ENCODE data around the gene CNTN1. TPM values are rescaled to one million over a fixed set of nuclear protein-coding genes. Genes with fewer than 3 reads are reported as not detected.

CNTN1 gene
- total RNA-seq, 4 donors from 2014 or later, result 0.15 to 0.29 (median 0.22) TPM

DNA sequence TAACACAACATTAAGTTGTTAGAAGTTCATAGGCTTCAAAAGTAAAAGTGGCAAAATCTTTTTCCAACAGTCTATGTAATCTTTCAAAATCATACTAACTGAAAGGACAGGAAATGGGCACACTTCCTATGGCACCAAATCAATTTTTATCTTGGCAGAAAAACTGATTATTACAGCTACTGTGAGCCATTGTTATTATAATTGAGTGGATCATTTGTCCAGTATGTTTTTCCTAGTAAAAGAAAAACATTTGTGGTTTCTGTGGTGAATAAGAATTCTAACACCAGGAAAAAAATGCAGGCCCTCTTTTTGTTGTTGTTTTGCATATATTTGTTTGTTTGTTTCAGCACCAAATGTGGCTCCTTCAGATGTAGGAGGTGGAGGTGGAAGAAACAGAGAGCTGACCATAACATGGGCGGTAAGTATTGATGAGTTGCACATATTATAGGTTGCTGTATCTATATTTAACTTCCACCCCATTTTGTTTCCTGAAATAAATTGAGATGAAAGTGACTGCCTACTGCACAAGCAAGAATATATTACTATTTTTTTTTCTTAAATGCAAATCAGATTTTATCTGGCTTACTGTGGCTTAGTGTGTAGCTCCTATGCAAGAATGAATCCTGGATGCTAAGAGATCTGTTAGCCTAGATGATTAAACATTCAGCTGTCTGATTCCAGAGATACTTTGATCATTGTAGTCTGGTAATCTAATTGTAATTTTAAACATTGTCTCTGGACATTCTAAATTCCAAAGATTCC lies 321.8 kb downstream of the CNTN1 start:
- intact Hi-C loops (cut with DNase I; ENCODE audit: low total_unique reads), result no loop called here
- no peak overlapping the region for H3K27ac ChIP-seq
- ATAC-seq, result no peak
- no peaks in the 10 kb centered on the region for H3K36me3 ChIP-seq
- DNase-seq, result no peak
- H3K27me3 ChIP-seq, result no peaks in the 10 kb centered on the region
- H3K4me3 ChIP-seq, result no peak overlapping the region
- H3K9me3 ChIP-seq, result no peaks in the 10 kb centered on the region
- TF ChIP-seq POLR2A (IDR thresholded peaks at IDR 0.05) (no peak), CTCF (IDR thresholded peaks at IDR 0.05 in 4 of 5, conservative IDR thresholded peaks at IDR 0.05 in 1 of 5) (no peak)
- in situ Hi-C loops (cut with MboI; ENCODE audit: low sequenced_read_pairs in 4 of 4), result no loop called here
- no peaks in the 10 kb centered on the region for H3K4me1 ChIP-seq

DNA sequence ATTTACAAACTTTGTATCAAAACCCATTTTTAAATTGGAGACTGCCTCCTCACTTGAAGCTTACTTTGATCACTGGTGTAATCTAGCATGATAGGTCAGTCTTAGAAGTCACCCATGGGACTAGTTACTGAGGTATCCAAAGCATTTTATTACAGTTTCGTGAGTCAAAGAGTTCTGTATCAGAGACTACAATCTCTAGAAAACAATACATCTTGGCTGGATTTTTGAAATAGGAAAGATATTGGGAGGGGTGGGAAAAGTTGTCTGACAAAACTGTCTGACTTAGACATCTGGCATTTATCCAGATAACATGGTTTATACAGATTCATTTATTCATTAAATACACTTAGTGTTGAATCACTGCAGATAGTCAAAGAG lies 322.4 kb downstream of the CNTN1 start:
- no peak overlapping the region for H3K27ac ChIP-seq
- H3K4me3 ChIP-seq, result no peak overlapping the region
- H3K4me1 ChIP-seq, result no peaks in the 10 kb centered on the region
- DNase-seq, result no peak
- no peaks in the 10 kb centered on the region for H3K27me3 ChIP-seq
- intact Hi-C loops (cut with DNase I; ENCODE audit: low total_unique reads), result no loop called here
- H3K9me3 ChIP-seq, result no peaks in the 10 kb centered on the region
- ATAC-seq, result no peak
- no peak for TF ChIP-seq CTCF (IDR thresholded peaks at IDR 0.05 in 4 of 5, conservative IDR thresholded peaks at IDR 0.05 in 1 of 5)
- no peak for TF ChIP-seq POLR2A (IDR thresholded peaks at IDR 0.05)
- no peaks in the 10 kb centered on the region for H3K36me3 ChIP-seq
- in situ Hi-C loops (cut with MboI; ENCODE audit: low sequenced_read_pairs in 4 of 4), result no loop called here

- in situ Hi-C loops (cut with MboI; ENCODE audit: low sequenced_read_pairs in 4 of 4), result no loop called here
Observed at GRCh38 chr12:41018010-41018409, 325.8 kb downstream of the CNTN1 start.

GRCh38 chr12:41019461-41019860 lies 327.2 kb downstream of the CNTN1 start:
- H3K27me3 ChIP-seq, result no peaks in the 10 kb centered on the region
- no peaks in the 10 kb centered on the region for H3K36me3 ChIP-seq
- ATAC-seq, result no peak
- in situ Hi-C loops (cut with MboI; ENCODE audit: low sequenced_read_pairs in 4 of 4) (no loop called here), intact Hi-C loops (cut with DNase I; ENCODE audit: low total_unique reads) (no loop called here)
- no peak for DNase-seq
- no peaks in the 10 kb centered on the region for H3K9me3 ChIP-seq
- no peak for TF ChIP-seq CTCF (IDR thresholded peaks at IDR 0.05 in 4 of 5, conservative IDR thresholded peaks at IDR 0.05 in 1 of 5)
- TF ChIP-seq POLR2A (IDR thresholded peaks at IDR 0.05), result no peak
- no peak overlapping the region for H3K27ac ChIP-seq
- H3K4me1 ChIP-seq, result no peaks in the 10 kb centered on the region
- H3K4me3 ChIP-seq, result no peak overlapping the region

More at GRCh38 chr12:41018010-41018409, 325.8 kb downstream of the CNTN1 start:
- Histone ChIP-seq H3K36me3 (no peaks in the 10 kb centered on the region), H3K27ac (no peak overlapping the region), H3K4me1 (no peaks in the 10 kb centered on the region), H3K9me3 (no peaks in the 10 kb centered on the region), H3K27me3 (no peaks in the 10 kb centered on the region), H3K4me3 (no peak overlapping the region)
- DNase-seq, result no peak
- intact Hi-C loops (cut with DNase I; ENCODE audit: low total_unique reads), result no loop called here
- no peak for TF ChIP-seq POLR2A (IDR thresholded peaks at IDR 0.05)
- TF ChIP-seq CTCF (IDR thresholded peaks at IDR 0.05 in 4 of 5, conservative IDR thresholded peaks at IDR 0.05 in 1 of 5), result no peak
- no peak for ATAC-seq

GRCh38 chr12:41023836-41024235 lies 331.6 kb downstream of the CNTN1 start:
- intact Hi-C loops (cut with DNase I; ENCODE audit: low total_unique reads), result no loop called here
- DNase-seq (no peak), ATAC-seq (no peak)
- H3K9me3 ChIP-seq, result no peaks in the 10 kb centered on the region
- TF ChIP-seq POLR2A (IDR thresholded peaks at IDR 0.05) (no peak), CTCF (IDR thresholded peaks at IDR 0.05 in 4 of 5, conservative IDR thresholded peaks at IDR 0.05 in 1 of 5) (no peak)
- H3K4me3 ChIP-seq, result no peak overlapping the region
- no peaks in the 10 kb centered on the region for H3K27me3 ChIP-seq
- H3K4me1 ChIP-seq, result no peaks in the 10 kb centered on the region
- in situ Hi-C loops (cut with MboI; ENCODE audit: low sequenced_read_pairs in 4 of 4), result no loop called here
- H3K36me3 ChIP-seq, result no peaks in the 10 kb centered on the region
- H3K27ac ChIP-seq, result no peak overlapping the region

Measured in gastrocnemius medialis (tissue), 4 donors.